Colonic mucosa (tissue), 4 donors: ENCODE measurements around the gene WARS2. TPM values are rescaled to one million over a fixed set of nuclear protein-coding genes. Genes with fewer than 3 reads are reported as not detected.

Experiments used
- DNase-seq: peaks from one replicate; pipeline ENCODE4 v3.0.0-alpha.2; 2020
- H3K27ac ChIP-seq: fragments of 200-600 bp; one replicate; pipeline ENCODE4 v1.8.0; 2021
- H3K27me3 ChIP-seq: fragments of 200-600 bp; one replicate; pipeline ENCODE4 v1.8.0; 2021
- H3K36me3 ChIP-seq: fragments of 200-600 bp; one replicate; pipeline ENCODE4 v1.8.0; 2021
- H3K4me1 ChIP-seq: fragments of 200-600 bp; one replicate; pipeline ENCODE4 v1.8.0; 2021; ENCODE audit warnings: mild to moderate bottlenecking
- H3K4me3 ChIP-seq: fragments of 200-600 bp; one replicate; pipeline ENCODE4 v1.8.0; 2021
- H3K9ac ChIP-seq, 2 donors: one replicate each; pipeline ENCODE4 v1.7.0; 2013; ENCODE audit warnings: control low read depth in 2 of 2, low read depth in 2 of 2, low read length in 2 of 2
- H3K9me3 ChIP-seq: fragments of 200-600 bp; one replicate; pipeline ENCODE4 v1.8.0; 2021
- intact Hi-C: fragments of 100-400 bp; cut with DNase I; formaldehyde crosslinking; loops from one replicate; pipeline ENCODE4 v1.14.1; 2022
- total RNA-seq, 2 donors: library from RNA; stranded (reverse); fragmentation: NEBNext Ultra II Directional in 1 of 2; extraction: Animal tissue kit (Norgen Biotek cat#: 25700) in 1 of 2; gene quantifications; one replicate each; pipeline ENCODE4 v1.2.1, GENCODE V29; 2021
- TF ChIP-seq, protein P1 (sequence below): fragments of 200-600 bp; IDR thresholded peaks from one replicate; pipeline ENCODE4 v1.8.0; 2022; ENCODE audit warnings: antibody characterized with exemption, mild to moderate bottlenecking
- donor health status: healthy.
- donor health status: DM: no; HTN: no; CAD: no.
- donor health status: DM: no; HTN: no; CAD: no.

The WARS2 gene
- total RNA-seq, 2 donors from 2014 or later, result 18.1 to 18.2 TPM

DNA sequence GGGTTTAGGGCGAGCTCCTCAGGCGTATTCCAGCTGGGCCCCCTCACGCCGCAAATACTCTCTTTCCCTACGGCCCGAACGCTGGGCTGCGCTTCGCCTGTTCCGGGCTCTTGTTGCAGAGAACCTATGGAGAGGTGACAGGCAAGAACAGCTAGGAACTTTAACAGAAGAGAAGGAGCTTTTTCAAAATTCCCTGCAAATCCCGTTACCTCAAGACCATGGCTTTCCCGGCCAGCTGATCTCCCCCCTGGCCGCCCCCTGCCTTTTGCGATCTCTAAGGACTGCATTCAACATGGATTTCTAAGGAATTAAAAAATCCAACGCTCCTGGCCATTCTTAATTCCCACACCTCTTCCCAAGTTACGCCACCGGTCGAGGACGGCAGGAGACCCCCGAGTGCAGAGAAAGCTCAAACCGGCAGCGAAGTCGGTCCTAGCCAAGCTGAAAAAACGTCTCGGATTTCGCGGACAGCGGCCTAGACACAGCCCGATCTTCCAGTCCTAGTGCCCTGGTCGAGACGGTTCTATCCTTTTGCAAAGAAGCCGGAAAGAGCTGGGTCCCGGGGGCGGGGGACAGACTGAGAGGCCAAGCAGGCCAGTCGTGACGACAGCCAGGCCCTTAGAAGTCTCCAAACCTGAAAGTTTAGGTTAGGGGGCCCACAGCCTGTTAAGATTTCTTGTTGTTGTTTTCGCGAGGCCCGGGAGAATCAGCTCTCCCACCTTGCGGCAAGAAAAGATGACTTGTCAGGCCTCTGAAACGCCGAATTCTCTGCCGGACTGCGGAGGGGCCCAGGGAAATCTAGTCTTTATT lies 151.2 kb downstream of the WARS2 start:
- Histone ChIP-seq H3K27me3 (peaks cover 100% of the 10 kb centered on the region), H3K27ac (no peak overlapping the region), H3K4me3 (no peak overlapping the region), H3K9ac (no peak overlapping the region), H3K36me3 (no peaks in the 10 kb centered on the region), H3K4me1 (peaks cover 9% of the 10 kb centered on the region), H3K9me3 (no peaks in the 10 kb centered on the region)
- intact Hi-C loops, result no loop called here
- no peak for DNase-seq
- TF ChIP-seq, protein P1, sequence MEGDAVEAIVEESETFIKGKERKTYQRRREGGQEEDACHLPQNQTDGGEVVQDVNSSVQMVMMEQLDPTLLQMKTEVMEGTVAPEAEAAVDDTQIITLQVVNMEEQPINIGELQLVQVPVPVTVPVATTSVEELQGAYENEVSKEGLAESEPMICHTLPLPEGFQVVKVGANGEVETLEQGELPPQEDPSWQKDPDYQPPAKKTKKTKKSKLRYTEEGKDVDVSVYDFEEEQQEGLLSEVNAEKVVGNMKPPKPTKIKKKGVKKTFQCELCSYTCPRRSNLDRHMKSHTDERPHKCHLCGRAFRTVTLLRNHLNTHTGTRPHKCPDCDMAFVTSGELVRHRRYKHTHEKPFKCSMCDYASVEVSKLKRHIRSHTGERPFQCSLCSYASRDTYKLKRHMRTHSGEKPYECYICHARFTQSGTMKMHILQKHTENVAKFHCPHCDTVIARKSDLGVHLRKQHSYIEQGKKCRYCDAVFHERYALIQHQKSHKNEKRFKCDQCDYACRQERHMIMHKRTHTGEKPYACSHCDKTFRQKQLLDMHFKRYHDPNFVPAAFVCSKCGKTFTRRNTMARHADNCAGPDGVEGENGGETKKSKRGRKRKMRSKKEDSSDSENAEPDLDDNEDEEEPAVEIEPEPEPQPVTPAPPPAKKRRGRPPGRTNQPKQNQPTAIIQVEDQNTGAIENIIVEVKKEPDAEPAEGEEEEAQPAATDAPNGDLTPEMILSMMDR, result no peak

DNA sequence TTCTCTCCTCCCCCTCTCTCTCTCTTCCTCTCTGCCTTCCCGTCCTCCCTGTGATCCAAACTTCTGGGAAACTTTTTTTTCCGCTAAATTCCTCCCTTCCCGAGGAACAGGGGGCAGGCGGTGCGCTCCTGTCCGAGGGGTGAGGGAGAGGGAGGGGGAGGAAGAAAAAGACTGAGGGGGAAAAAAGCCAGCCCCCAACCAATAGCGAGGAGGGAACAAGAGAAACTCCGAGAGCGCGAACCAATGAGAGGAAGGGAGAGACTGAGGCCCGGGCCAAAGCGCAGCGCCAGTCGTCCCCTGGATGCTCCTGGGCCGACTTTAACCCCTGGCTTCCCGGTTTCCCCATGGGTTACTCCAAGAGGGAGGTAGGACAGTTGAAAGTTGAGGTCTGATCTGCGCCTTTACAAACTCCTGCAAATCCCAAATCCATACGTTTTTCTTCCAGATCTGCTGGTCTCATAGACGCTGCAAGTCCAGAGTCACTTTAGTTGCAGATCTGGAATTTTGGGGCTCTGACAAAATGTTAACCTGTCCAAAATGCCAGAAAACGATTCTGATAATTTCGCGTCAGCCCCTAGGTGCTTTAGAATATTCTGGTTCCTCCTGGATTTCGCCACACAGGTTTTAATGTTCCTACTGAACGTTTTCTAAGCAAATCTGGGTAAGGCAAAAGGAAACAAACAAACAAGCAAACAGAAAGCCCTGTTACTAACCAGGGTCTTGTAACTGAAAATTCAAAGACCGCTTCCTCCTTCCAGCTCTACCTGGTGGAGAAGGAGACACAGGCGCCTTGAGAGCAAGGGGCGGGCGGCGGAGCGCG lies 152.1 kb downstream of the WARS2 start, which contains the start of gene TBX15:
TSS of gene TBX15 (minus strand) at position 158 of the 820 bp plus-strand sequence. CDS start 548 bp downstream, outside the sequence.
- no peak for DNase-seq
- Histone ChIP-seq H3K4me1 (peaks cover 9% of the 10 kb centered on the region), H3K4me3 (peak within 1 kb of the TSS; percentile 22), H3K27ac (no peak within 1 kb of the TSS), H3K9me3 (no peaks in the 10 kb centered on the region), H3K9ac (no peak within 1 kb of the TSS), H3K36me3 (no peaks in the 10 kb centered on the region), H3K27me3 (peaks cover 100% of the 10 kb centered on the region)
- intact Hi-C loops, result no loop called here
- TF ChIP-seq, protein P1, result no peak

DNA sequence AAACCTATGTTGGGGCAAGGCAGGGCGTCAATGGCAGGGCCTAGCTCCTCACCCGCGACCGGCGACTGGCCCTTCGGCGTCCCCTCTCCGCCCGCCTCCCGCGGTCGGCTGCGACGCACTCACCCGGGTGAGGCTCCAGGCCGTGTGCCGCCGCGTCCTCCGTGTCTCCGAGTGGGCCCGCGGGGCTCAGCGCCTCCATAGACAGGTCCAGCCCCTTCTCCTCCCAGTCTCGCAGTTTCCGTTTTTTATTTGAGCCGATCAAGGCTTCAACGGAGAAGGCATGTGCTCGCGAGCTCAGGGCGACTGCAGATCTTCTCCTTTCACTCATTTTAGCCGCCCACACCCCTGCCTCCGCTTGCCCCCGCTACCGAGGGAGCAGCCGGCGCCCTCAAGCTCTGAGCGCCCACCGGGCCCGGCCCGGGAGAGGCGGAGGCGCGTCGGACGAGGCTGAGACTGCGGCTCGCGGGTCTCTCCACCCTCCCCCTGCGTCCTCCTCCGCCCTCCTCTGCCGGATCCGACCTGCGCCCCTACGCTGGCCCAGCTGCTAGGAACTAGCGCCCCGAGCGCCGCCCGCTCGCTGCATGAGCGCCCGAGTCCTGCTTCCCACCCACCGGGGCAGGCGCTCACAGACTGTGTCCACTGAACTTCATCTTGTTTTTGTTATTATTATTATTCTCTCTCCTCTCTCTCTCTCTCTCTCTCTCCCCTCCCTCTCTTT lies 152.8 kb downstream of the WARS2 start:
- Histone ChIP-seq H3K9ac (no peak overlapping the region), H3K36me3 (no peaks in the 10 kb centered on the region), H3K27ac (no peak overlapping the region), H3K4me1 (peaks cover 9% of the 10 kb centered on the region), H3K9me3 (no peaks in the 10 kb centered on the region), H3K4me3 (peak overlapping the region; percentile 22), H3K27me3 (peaks cover 100% of the 10 kb centered on the region)
- no peak for DNase-seq
- TF ChIP-seq, protein P1, result no peak
- intact Hi-C loops, result no loop called here

DNA sequence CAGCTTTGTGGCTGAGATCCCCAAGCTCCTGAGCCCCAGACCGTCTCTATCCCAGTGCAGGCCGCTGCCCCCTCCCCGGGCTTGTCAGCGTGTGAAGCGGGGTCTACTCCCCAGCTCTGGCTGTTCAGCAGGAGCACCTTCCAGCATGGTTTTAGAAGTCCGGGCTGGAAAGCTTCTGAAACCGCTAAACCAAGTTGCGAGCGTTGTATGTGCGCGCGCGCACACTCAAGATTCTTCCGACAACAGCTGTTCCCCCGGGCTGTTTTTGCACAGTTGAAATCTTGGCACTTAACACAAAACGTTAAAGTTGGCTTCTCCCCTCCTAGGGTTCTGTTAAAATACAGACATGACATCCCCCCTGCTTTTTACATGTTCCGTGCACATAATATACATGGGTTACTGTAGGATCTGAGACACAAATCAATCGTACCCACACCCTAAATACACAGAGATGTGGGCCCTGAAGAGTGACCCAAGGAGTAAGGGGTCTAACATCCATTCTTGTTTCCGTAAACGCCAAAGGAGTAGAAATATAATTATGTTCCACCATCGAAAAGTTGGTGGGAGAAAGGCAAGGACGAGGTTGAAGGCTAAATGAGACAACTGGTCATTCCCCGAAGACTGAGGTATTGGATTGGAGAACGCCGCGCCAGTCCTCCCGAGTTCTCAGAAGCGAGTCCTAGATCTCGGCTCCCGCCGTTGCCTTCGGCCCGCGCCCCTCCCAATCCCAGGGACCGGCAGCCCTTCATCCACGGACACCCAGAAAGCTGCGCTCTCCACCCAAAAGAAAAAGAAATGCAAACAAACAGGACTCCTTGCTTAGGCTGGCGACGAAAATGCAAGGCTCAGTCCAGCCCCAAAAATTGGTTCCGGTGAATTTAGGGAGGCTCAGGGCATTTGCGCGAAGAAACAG lies 153.6 kb downstream of the WARS2 start:
- intact Hi-C loops, result no loop called here
- H3K27me3 ChIP-seq, result peaks cover 93% of the 10 kb centered on the region

More for the DNA sequence above, 153.6 kb downstream of the WARS2 start:
- H3K4me3 ChIP-seq, result peak overlapping the region; percentile 22
- TF ChIP-seq, protein P1, result no peak
- no peaks in the 10 kb centered on the region for H3K36me3 ChIP-seq
- H3K9ac ChIP-seq, result no peak overlapping the region
- no peaks in the 10 kb centered on the region for H3K9me3 ChIP-seq
- no peak overlapping the region for H3K27ac ChIP-seq
- DNase-seq, result no peak
- peaks cover 9% of the 10 kb centered on the region for H3K4me1 ChIP-seq
